Fibroblast of pulmonary artery (primary cell): ENCODE results near the gene AGPAT3.

Source experiments
- DNase-seq: peaks from one replicate; pipeline ENCODE4 v3.0.0-alpha.2; 2010; ENCODE audit warnings: low read depth
- H3K4me3 ChIP-seq: replicated peaks from 2 replicates; pipeline ENCODE4 v1.5.1; 2011; ENCODE audit warnings: low read depth, mild to moderate bottlenecking, control low read depth, low read length, moderate library complexity
- TF ChIP-seq, protein P1 (sequence below): IDR thresholded peaks from 2 replicates; pipeline ENCODE4 v1.5.1; 2011; ENCODE audit warnings: mild to moderate bottlenecking, control low read depth, low read length, inconsistent platforms; ENCODE audit errors: missing control alignments

AGPAT3 gene

DNA sequence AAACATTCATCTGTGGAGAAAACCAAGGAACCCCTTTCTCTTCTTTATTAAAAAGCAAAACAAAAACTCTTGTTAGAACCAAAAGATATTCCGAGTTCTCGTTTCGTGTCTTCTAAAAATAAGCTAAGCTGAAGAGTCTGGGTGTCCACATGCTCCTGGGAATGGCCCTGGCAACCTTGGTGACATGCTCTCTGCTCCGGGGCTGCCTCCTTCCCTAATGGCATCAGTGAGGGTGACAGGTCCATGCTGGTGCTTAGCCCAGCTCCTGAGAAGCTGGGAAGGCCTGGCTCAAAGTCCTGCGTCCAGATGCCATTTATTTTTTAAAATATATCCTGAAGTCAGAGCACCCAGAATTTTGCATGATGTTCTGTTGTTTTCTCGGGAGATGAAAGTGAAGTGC is 122.5 kb downstream of the AGPAT3 start:
- TF ChIP-seq, protein P1, sequence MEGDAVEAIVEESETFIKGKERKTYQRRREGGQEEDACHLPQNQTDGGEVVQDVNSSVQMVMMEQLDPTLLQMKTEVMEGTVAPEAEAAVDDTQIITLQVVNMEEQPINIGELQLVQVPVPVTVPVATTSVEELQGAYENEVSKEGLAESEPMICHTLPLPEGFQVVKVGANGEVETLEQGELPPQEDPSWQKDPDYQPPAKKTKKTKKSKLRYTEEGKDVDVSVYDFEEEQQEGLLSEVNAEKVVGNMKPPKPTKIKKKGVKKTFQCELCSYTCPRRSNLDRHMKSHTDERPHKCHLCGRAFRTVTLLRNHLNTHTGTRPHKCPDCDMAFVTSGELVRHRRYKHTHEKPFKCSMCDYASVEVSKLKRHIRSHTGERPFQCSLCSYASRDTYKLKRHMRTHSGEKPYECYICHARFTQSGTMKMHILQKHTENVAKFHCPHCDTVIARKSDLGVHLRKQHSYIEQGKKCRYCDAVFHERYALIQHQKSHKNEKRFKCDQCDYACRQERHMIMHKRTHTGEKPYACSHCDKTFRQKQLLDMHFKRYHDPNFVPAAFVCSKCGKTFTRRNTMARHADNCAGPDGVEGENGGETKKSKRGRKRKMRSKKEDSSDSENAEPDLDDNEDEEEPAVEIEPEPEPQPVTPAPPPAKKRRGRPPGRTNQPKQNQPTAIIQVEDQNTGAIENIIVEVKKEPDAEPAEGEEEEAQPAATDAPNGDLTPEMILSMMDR, result no peak
- DNase-seq, result no peak
- H3K4me3 ChIP-seq, result no peak overlapping the region

DNA sequence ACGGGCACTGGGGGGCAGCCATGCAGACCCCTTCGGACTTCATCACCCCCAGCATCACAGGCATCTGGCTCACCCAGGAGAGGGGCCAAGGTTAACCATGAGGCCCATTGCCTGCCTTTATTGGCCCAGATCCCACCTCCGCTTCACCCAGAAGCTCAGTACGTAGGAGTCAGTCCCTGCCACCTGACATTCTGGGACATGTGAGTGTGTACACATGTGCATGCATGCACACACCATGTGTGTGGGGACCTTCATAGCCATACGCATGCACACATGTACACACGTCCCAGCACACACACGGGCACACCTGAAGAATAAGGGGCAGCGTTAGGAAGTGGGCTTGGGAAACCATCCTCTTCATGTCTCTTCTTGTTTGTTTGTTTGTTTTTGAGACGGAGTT is 123.0 kb downstream of the AGPAT3 start:
- DNase-seq, result no peak
- H3K4me3 ChIP-seq, result no peak overlapping the region
- TF ChIP-seq, protein P1, result no peak

DNA sequence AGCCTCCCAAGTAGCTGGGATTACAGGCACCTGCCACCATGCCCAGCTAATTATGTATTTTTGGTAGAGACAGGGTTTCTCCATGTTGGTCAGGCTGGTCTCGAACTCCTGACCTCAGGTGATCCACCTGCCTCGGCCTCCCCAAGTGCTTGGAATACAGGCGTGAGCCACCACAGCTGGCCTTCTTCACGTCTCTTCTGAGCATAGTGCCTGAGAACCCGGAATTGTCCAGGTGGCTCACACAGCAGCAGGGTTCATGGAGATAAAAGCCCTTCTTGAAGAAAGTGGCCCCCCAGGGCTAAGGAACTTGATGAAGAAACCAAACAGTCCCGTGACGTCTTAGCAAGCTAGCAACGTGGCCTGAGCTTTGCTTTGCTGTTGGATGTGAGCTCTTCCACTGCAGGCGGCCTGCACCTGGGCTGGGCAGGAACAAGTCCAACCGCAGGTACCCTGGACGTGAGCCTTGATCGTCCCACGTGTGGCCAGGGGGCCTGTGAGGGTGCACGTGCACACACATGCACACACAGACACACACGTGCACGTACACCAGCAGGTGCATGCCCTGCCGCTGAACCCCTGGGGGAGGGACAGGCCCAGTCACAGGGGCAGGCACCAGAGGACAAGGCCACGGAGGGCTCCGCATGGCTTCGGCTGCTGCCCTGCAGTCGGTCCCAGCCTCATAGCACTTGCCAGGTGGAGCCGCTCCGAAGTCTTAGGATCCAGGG is 123.6 kb downstream of the AGPAT3 start:
- no peak overlapping the region for H3K4me3 ChIP-seq
- DNase-seq, result no peak
- TF ChIP-seq, protein P1, result no peak

DNA sequence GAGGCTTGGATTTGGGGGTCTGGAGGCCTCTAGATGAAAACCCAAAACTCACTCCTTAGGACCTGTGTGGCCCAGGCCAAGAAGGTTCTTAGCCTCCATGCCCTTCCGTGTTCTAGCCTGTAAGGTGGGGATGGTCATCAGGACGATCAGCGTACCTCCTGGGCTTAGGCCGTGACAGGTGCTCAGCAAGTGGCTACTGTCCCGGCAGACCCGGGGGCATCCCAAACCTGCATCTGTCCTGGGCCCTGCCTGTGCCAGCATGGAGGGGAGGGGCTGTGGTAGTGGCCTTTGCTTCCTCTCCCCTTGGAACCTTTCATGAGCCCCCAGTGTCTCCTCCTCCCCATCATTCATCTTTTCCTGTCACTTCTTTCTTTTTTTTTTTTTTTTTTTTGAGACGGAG is 124.4 kb downstream of the AGPAT3 start:
- no peak for DNase-seq
- H3K4me3 ChIP-seq, result no peak overlapping the region
- TF ChIP-seq, protein P1, result no peak

DNA sequence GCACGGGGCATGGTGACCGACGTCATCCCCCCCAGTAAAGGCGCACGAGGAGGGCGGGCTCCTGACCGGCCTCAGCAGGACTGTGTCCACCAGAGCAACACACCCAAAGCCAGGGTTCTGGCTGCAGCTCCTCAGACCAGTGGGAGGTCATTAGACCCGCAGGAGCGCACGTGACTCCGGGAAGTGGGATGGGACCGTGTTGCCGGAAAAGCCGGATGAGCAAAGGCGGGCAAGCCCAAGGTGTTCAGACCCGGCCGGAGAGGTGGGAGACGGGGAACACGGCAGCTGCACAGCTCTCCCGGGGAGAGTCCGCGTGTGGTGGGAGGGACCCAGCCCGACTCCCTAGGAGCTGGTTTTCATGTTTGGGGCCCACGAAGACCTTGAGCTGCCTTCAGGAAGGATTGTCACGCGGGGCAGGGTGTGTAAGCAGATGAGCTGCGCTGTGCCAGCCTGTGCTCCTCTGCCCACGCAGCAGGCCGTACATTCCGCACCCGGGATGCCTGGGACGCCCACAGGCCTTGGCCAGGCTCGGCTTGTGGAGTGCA is 126.5 kb downstream of the AGPAT3 start:
- TF ChIP-seq, protein P1, result no peak
- H3K4me3 ChIP-seq, result no peak overlapping the region
- no peak for DNase-seq

DNA sequence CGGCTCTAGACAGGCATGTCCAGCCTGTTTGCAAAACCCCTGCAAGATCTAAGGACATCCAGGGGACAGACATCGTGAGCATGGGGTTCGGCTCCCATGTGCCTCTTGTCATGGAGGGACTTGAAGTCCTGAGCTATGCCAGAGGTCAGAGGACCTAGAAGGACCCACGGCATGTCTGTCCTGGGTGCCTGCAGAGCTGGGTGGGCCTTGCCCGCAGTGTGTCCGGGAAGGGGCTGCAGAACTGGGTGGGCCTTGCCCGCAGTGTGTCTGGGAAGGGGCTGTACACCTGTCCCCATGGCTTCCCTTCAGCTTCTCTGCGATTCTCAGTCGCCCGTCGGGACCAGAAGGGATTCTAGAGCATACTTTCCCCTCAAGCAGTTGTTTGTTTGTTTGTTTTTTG is 127.1 kb downstream of the AGPAT3 start:
- no peak for DNase-seq
- H3K4me3 ChIP-seq, result no peak overlapping the region
- TF ChIP-seq, protein P1, result no peak
